GM19239 (cell line): ENCODE data around the gene NT5C2.
"Not testable (repeated sequence)": the region's sequence is repeated elsewhere in the genome, so short reads cannot be mapped to it uniquely, and the experiment has no call there.

ENCODE experiments used
- DNase-seq: peaks from one replicate; pipeline ENCODE4 v3.0.0; 2011; ENCODE audit warnings: low spot score; ENCODE audit not compliant: insufficient read length
- FAIRE-seq: peaks from 2 replicates; lab custom pipeline; 2011; peaks lifted over from hg19 to GRCh38; lab: Jason Lieb, UNC

The NT5C2 gene

GRCh38 chr10:103135168-103135567, 57.9 kb downstream of the NT5C2 start:
- not testable (repeated sequence) for DNase-seq, FAIRE-seq

DNA sequence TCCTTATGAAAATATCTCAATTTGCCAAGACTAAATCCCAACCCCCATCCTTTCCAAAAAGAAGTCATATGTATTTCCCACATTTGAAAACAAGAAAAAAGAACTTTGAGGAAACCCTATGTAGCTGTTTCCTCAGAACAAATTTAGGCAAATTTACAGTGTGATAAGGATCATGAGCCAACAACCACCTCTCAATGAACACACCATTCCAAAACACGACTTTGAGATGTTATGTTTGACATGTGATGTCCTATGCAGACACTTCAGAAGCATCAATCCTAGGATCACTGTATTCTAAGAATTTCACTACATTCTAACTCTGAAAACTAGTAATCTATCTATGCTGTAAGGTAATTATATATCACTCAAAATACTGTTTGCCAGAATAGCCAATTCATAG, 62.2 kb downstream of the NT5C2 start:
- no peak for FAIRE-seq
- no peak for DNase-seq

DNA sequence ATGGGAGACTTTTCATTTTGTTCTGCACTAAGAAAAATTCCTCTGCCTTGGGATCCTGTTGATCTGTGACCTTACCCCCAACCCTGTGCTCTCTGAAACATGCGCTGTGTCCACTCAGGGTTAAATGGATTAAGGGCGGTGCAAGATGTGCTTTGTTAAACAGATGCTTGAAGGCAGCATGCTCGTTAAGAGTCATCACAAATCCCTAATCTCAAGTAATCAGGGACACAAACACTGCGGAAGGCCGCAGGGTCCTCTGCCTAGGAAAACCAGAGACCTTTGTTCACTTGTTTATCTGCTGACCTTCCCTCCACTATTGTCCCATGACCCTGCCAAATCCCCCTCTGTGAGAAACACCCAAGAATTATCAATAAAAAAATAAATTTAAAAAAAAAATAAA, 62.9 kb downstream of the NT5C2 start:
- not testable (repeated sequence) for DNase-seq, FAIRE-seq

DNA sequence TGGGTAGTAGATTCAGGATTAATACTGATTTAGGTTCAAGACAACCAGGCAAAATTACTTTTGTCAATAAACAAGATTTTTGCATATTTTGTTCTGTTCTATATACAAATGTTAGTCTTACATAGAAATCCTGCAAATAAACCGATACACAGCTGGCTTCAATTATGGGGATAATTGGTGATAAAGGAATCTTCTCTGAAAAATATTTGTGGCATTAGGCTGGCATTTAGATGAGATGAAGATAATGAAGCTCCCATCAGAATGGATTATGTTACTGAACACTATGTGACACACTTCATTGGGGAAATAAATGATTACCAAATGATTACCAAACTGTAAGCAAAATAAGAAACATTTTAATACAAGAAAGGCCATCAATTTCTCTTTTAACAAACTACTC, 65.8 kb downstream of the NT5C2 start:
- no peak for DNase-seq
- FAIRE-seq, result no peak

- peak; percentile 92 for FAIRE-seq
- DNase-seq, result no peak
These were observed 67.5 kb downstream of the NT5C2 start for GRCh38 chr10:103125323-103126267.

DNA sequence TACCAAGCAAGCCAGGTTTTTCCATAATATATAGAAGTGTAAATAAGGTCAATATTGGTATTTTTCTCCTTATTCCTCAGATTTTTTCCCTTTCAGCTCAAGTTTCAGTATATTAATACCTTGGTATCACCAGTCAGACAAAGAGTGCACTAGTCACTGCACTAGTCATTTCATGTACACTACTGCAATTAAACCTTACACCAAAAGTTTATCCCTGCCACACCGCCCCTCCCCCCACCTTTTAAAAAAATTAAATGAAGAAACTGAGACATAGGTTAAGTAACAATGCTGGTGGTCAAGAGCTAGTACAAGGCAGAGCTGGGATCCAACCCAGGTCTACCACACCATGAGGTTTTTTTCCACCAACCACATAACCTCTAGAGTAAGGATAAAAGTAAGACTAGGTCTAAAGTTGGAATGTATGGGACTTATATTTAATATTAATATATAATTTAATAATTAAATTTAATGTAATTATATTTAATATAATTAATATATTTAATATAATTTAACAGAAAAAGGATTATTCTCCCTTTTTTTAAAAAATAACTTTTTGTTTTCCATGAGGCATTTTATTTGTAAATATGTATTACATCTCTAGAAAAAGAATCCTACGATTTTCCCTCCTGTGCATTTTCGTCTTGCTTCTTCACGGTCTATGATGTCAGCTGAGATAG, 68.5 kb downstream of the NT5C2 start:
- FAIRE-seq (no peak), DNase-seq (no peak)

GRCh38 chr10:103123282-103124024, 69.6 kb downstream of the NT5C2 start:
- no peak for DNase-seq
- no peak for FAIRE-seq

DNA sequence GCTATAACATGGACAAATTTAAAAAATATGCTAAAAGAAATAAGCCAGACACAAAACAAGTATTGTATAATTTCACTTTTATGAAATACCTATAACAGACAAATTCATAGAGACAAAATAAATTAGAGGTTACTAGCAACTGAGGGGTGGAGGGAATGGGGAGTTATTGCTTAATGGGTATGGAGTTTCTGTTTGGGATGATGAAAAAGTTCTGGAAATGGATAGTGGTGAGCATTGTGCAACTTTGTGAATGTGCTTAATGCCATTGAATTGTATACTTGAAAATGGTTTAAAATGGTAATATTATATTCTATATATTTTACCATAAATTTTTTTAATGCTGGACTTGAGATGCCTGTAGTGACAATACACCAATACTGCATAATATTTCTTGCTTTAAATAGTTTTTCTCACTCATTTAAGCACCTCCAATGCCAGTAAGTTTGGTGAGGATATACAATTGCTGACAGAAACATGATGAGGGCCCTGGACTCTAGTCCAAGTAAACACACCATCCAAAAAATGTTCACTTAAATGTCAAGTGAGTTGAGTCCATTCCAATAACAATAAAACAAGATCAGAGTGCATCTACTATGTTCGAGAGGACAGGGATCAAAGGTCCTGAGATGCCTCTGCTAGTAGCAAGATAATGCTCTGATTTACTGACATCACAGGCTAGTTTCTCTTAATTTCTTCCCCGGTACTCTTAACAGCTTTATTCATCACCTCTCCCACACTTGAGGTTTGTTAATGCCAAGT, 71.9 kb downstream of the NT5C2 start:
- DNase-seq (no peak), FAIRE-seq (no peak)

GRCh38 chr10:103120546-103120945, 72.5 kb downstream of the NT5C2 start:
- DNase-seq (no peak), FAIRE-seq (no peak)

DNA sequence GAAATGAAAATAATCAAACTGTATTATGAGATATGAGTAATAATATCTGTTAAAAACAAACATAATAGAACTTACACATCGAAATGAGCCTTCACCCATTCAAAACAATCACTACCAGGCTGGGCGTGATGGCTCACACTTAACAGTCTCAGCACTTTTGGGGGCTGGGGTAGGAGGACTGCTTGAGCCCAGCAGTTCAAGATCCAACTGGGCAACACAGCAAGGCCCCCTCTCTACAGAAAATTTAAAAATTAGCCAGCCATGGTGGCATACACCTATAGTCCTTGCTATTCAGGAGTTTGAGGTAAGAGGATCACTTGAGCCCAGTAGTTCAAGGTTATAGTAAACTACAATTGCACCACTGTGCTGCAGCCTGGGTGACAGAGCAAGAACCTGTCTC, 75.8 kb downstream of the NT5C2 start:
- no peak for DNase-seq
- FAIRE-seq, result peak; percentile 28

DNA sequence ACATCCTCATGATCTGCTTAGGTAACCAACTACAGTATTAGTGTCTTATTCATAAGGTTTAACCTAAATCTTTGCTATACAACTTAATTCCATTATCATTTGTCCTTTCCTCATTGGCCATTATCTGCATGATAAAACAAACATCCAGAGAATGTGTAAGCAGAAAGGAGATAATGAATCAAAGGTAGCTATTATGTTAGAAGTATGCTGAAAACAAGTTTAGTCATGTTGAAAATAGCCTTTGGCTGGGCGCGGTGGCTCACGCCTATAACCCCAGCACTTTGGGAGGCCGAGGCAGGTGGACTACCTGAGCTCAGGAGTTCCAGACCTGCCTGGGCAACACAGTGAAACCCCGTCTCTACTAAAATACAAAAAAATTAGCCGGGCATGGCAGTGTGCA, 78.2 kb downstream of the NT5C2 start:
- FAIRE-seq, result no peak
- DNase-seq, result no peak

GRCh38 chr10:103111918-103112877, 80.9 kb downstream of the NT5C2 start:
- peak; percentile 94 for FAIRE-seq
- DNase-seq, result peak; percentile 23

GRCh38 chr10:103111031-103111917, 81.8 kb downstream of the NT5C2 start:
- peak; percentile 92 for FAIRE-seq
- DNase-seq, result peak; percentile 26

DNA sequence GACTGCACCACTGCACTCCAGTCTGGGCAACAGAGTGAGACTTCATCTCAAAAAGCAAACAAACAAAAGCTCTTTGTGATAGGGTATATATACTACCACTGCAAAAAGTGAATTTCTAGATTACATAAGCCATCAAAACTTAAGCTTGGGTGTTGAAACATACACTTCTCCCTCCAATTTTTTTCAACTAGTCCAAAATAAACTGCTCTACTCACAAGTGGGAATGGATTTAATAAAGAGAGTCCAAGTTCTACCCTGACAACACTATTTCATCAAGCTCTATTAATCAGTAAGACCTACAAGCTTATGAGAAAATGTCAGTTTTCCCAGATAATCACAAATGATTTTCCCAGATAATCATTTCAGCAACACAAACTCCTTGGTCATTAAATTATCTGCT, 82.7 kb downstream of the NT5C2 start:
- FAIRE-seq, result peak; percentile 85
- no peak for DNase-seq

GRCh38 chr10:103109821-103110220, 83.3 kb downstream of the NT5C2 start:
- no peak for DNase-seq
- no peak for FAIRE-seq

GRCh38 chr10:103106539-103106938, 86.5 kb downstream of the NT5C2 start:
- FAIRE-seq, result no peak

GRCh38 chr10:103105462-103105861, 87.6 kb downstream of the NT5C2 start:
- DNase-seq (no peak), FAIRE-seq (peak; percentile 44)

More at GRCh38 chr10:103106539-103106938, 86.5 kb downstream of the NT5C2 start:
- DNase-seq, result no peak

- no peak for DNase-seq
- FAIRE-seq, result peak; percentile 14
These were observed 88.4 kb downstream of the NT5C2 start for GRCh38 chr10:103104721-103105120.
